HG03097 (cell line): ENCODE measurements around the gene ELOF1.

Experiments
- ATAC-seq: cut with Tn5 transposase; IDR thresholded peaks from one replicate; pipeline ENCODE4 v1.9.1; 2021; ENCODE audit not compliant: unreplicated experiment, low FRiP score

Gene ELOF1

GRCh38 chr19:11538232-11539036 lies 20.6 kb downstream of the ELOF1 start, which contains the start of gene CNN1:
TSS of gene CNN1 (plus strand) at chr19:11538851. CDS start at chr19:11538928, 77 bp downstream.
- no peak for ATAC-seq

- peak; percentile 51 for ATAC-seq
Measured at GRCh38 chr19:11535792-11536595, 23.0 kb downstream of the ELOF1 start.

DNA sequence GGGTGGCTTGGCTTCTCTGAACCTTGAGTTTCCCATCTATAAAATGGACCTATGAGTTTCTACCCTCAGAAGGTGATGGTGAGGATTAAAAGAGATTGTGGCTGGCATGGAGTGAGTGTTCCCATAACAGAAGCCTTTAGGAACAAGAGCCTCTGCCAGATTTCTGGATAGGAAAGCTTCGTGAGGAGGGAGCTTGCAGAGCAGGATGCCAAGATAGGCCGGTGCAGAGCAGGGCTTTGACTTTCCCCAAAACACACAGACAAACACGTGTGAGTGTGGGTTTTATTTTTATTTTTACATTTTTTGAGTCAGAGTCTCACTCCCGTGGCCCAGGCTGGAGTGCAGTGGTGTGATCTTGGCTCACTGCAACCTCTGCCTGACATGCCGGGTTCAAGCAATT lies 24.1 kb downstream of the ELOF1 start:
- ATAC-seq = no peak

DNA sequence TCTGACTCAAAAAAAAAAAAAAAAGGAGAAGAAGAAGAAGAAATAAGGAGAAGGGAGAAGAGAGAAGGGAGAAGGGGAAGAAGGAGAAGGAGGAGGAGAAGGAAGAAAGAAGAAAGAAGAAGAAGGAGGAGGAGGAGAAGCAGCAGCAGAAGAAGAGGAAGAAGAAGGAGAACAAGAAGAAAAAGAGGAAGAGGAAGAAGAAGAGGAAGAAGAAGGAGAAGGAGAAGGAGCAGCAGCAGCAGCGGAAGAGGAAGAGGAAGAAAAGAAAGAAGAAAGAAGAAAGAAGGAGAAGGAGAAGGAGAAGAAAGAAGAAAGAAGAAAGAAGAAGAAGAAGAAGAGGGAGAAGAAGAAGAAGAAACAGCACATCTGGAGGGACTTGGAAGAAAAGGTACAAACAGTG lies 24.5 kb downstream of the ELOF1 start:
- ATAC-seq = no peak

- no peak for ATAC-seq
Measured at GRCh38 chr19:11530432-11530831, 28.6 kb downstream of the ELOF1 start.

GRCh38 chr19:11528551-11529341 lies 30.3 kb downstream of the ELOF1 start, which contains the start of gene ECSIT:
TSS of gene ECSIT (minus strand) at chr19:11529134. CDS start at chr19:11519170, 9,964 bp downstream.
- ATAC-seq = peak; percentile 93

DNA sequence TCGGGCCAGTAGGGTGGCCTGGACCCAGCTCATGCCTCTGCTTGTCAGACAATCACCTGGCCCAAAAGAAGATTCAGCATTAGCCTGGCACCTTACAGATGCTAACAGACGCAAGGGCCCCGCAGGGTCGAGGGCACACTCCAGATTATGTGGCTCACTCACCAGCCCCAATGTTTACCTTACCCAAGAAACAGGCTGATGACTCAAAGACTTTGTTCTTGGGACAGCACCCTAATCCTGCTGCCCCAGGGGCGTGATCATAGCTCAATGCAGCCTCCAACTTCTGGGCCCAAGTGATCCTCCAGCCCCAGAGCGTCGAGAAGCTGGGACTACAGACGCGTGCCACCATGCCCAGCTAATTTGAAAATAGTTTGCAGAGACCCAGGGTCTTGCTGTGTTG lies 39.9 kb downstream of the ELOF1 start:
- ATAC-seq = no peak

DNA sequence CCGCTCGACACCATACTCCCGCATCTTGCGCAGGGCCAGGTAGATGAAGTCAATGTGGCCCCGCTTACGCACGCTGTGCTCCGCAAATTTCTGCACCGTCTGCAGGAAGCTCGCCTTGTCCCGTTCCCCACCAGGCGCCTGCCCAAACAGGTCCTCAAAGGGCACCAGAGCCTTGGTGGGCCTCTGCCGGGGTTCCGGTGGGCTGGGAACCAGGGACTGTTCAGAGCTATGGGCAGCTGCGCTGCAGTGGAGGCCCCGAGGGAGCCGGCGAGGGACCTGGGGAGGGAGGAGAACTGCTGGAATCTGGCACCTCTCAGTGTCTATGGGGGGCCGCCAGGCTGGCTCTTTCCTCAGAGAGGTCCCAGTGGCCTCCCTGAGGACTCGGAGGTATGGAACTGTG lies 45.1 kb downstream of the ELOF1 start:
- ATAC-seq = no peak

GRCh38 chr19:11510444-11510843 lies 48.6 kb downstream of the ELOF1 start:
- ATAC-seq = no peak

DNA sequence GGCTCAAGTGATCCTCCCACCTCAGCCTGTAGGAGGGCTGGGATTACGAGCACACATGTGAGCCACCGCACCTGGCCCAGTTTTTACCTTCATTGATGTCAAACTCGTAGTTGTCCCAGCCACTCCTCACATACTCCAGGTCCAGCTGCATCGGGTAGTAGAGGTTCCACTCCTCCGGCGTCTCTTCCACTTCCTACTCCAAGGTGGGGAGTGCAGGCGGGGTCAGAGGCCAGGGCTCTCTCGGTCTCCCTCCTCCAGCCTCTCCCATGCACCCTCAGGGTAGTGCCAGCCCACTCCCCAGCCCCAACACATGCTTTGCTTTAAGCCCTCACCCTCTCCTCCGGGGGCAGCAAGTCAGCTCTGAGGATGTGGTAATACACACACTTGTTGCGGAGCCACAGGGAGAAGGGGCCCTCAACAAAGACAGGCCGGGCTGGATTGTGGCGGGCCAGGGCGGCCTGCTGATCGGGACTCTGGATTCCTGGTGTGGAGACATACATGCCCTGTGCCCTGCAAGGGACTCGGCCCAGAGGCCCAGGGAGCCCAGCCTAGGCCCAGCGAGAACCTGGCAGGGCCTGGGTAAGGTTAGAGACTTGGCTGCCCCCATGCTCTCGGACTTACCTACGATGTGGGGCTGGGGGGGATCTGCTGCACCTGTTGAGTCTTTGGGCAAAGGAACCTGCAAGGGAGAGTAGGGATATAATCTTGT lies 51.5 kb downstream of the ELOF1 start:
- ATAC-seq = no peak

GRCh38 chr19:11506967-11507366 lies 52.1 kb downstream of the ELOF1 start:
- no peak for ATAC-seq

DNA sequence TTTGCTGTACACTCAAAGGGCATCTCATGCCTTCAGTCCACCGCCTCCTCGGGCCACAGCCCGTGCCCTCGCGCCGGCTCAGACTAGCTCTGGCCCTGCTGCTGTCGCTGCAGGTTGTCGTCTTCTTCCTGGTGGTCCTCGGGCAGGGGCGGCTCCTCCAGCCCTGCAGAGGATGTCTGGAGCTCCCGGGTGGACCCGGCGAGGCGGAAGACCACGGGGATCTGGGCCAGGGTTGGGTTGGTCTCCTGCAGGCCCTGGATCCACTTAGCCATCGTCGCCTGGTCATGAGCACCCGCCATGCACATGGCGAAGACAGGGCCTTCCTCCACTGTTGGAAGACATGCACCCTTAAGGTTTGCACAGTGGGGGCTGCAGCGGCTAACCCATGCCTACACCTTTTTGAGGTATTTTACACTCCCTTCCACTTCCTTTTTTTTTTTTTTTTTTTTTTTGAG lies 52.9 kb downstream of the ELOF1 start:
- ATAC-seq = peak; percentile 30

GRCh38 chr19:11505504-11506100 lies 53.4 kb downstream of the ELOF1 start, which contains the start of gene ZNF653:
TSS of gene ZNF653 (minus strand) at chr19:11505839. CDS start at chr19:11505786, 53 bp downstream.
- peak; percentile 50 for ATAC-seq

- peak; percentile 84 for ATAC-seq
Measured at GRCh38 chr19:11505032-11505503, 54.0 kb downstream of the ELOF1 start.

DNA sequence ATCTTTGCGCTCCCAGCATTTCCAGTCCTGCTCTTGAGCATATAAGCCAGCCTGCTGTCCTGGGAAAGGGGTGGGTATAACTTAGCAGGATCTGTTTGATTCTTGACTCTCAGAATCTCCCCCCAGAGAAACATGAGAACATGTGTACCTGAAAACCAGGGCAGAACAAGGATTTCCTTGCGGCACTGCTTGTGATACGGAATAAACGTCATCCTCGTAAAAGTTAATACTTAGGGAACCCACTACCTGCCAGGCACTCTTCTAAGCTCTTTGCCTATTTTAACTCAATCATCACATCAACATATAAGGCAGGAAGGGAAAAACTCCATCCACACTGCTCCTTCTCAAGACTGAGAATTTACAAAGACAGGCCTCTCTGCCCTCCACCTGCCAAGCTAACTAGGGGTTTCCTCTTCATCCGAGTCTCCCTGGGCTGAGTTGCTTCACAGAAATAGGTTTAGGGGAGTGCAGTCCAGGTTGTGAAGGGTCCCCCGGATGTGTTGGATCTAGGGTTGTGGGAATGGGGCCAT lies 54.5 kb downstream of the ELOF1 start:
- no peak for ATAC-seq
